ENCODE measurements around the gene DYNLRB1. TPM values are rescaled to one million over a fixed set of nuclear protein-coding genes. Genes with fewer than 3 reads are reported as not detected.

The DYNLRB1 gene
- total and polyA plus RNA-seq, 9 of the 15 experiments (the other 6 are each of a cell fraction or from before 2014, with no cell fraction given), result 48.7 to 358 (median 121) TPM

DNA sequence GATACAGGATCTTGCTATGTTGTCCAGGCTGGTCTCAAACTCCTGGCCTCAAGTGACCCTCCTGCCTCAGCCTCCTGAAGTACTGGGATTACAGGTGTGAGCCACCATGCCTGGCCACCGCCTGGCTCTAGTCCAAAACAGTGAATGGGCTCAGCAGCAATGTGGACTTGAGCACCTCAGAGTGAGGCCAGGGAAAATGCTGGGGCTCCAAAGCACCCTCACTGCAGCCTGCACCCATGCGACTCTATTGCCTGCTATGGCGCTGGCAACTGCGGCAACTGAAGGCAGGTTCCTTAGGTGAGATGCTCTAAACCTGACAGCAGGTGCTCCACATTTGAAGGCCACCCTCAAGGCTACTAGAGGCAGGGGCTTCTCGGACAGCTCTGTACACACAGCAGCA is 68.8 kb downstream of the DYNLRB1 start:
- no TSS peak for BruUV-seq (replicated peaks)
- Histone ChIP-seq H3K79me2 (ENCODE audit: control insufficient read depth, insufficient read depth, low read length) (no peaks in the 10 kb centered on the region), H3K9me3 (replicated peaks; ENCODE audit: control insufficient read depth, insufficient read depth, low read depth, low read length) (no peaks in the 10 kb centered on the region), H2AFZ (ENCODE audit: low read depth, low read length) (no peak overlapping the region), H3K4me2 (ENCODE audit: insufficient read depth, low read length) (no peak overlapping the region), H3K4me3 (no peak overlapping the region), H3K9me1 (ENCODE audit: control insufficient read depth, insufficient read depth, low read length) (no peaks in the 10 kb centered on the region), H3K36me3 (ENCODE audit: control insufficient read depth, insufficient read depth, low read length) (peaks cover 28% of the 10 kb centered on the region; the same call in 2 of the 3 replicates), H3K9ac (ENCODE audit: insufficient read depth in 1 of 2, low read depth in 2 of 2, low read length in 2 of 2) (no peak overlapping the region), H3K27ac (ENCODE audit: extremely low read depth, low read depth, low read length) (no peak overlapping the region), H4K20me1 (replicated peaks; ENCODE audit: control insufficient read depth, insufficient read depth, low read length) (no peaks in the 10 kb centered on the region; the same call in 1 of the 2 replicates), H3K27me3 (ENCODE audit: control insufficient read depth in 2 of 2, insufficient read depth in 2 of 2, low read length in 2 of 2) (no peaks in the 10 kb centered on the region), H3K4me1 (replicated peaks in 1 of 2; ENCODE audit: control insufficient read depth in 2 of 2, insufficient read depth in 2 of 2, low read length in 2 of 2) (no peaks in the 10 kb centered on the region)
- POLR2A ChIA-PET, result interaction anchor here (1.1 kb wide), 1 partner anchor 14 kb away, joined by 3 read pairs; no protein-coding TSS in a partner anchor
- WGBS (ENCODE audit: insufficient coverage, low coverage, missing lambda C conversion rate), result 97% methylated on average over 5 of the region's 5 CpGs
- DNase-seq (ENCODE audit: extremely low read depth in 1 of 4, low spot score in 3 of 4), result no peak
- FAIRE-seq, result no peak
- in situ Hi-C loops (cut with MboI), result no loop called here
- CTCF ChIA-PET (ENCODE audit: low intra/inter-chr PET ratio), result no interaction called here
- ATAC-seq, result no peak
- intact Hi-C loops (cut with micrococcal nuclease), result no loop called here
- TF ChIP-seq, protein P1, sequence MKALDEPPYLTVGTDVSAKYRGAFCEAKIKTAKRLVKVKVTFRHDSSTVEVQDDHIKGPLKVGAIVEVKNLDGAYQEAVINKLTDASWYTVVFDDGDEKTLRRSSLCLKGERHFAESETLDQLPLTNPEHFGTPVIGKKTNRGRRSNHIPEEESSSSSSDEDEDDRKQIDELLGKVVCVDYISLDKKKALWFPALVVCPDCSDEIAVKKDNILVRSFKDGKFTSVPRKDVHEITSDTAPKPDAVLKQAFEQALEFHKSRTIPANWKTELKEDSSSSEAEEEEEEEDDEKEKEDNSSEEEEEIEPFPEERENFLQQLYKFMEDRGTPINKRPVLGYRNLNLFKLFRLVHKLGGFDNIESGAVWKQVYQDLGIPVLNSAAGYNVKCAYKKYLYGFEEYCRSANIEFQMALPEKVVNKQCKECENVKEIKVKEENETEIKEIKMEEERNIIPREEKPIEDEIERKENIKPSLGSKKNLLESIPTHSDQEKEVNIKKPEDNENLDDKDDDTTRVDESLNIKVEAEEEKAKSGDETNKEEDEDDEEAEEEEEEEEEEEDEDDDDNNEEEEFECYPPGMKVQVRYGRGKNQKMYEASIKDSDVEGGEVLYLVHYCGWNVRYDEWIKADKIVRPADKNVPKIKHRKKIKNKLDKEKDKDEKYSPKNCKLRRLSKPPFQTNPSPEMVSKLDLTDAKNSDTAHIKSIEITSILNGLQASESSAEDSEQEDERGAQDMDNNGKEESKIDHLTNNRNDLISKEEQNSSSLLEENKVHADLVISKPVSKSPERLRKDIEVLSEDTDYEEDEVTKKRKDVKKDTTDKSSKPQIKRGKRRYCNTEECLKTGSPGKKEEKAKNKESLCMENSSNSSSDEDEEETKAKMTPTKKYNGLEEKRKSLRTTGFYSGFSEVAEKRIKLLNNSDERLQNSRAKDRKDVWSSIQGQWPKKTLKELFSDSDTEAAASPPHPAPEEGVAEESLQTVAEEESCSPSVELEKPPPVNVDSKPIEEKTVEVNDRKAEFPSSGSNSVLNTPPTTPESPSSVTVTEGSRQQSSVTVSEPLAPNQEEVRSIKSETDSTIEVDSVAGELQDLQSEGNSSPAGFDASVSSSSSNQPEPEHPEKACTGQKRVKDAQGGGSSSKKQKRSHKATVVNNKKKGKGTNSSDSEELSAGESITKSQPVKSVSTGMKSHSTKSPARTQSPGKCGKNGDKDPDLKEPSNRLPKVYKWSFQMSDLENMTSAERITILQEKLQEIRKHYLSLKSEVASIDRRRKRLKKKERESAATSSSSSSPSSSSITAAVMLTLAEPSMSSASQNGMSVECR (CRISPR knock-in tag; IDR thresholded peaks at IDR 0.05), result no peak
- TF ChIP-seq TEAD1 (CRISPR knock-in tag; IDR thresholded peaks at IDR 0.05) (no peak), HDGF (IDR thresholded peaks at IDR 0.05) (no peak), BACH1 (tag; IDR thresholded peaks at IDR 0.05) (no peak), ZNF146 (CRISPR knock-in tag; IDR thresholded peaks at IDR 0.05; ENCODE audit: unreplicated experiment) (no peak), KAT7 (CRISPR knock-in tag; IDR thresholded peaks at IDR 0.05; ENCODE audit: borderline replicate concordance) (no peak), ZNF717 (CRISPR knock-in tag; IDR thresholded peaks at IDR 0.05) (no peak), SOX6 (IDR thresholded peaks at IDR 0.05) (no peak), NCOA2 (IDR thresholded peaks at IDR 0.05; ENCODE audit: partially characterized antibody in 2 of 2) (no peak), HMG20A (CRISPR knock-in tag; conservative IDR thresholded peaks at IDR 0.05) (no peak), BCL6 (CRISPR knock-in tag; IDR thresholded peaks at IDR 0.05) (no peak), TFAM (CRISPR knock-in tag; conservative IDR thresholded peaks at IDR 0.05) (no peak)
- TF ChIP-seq, protein P2, sequence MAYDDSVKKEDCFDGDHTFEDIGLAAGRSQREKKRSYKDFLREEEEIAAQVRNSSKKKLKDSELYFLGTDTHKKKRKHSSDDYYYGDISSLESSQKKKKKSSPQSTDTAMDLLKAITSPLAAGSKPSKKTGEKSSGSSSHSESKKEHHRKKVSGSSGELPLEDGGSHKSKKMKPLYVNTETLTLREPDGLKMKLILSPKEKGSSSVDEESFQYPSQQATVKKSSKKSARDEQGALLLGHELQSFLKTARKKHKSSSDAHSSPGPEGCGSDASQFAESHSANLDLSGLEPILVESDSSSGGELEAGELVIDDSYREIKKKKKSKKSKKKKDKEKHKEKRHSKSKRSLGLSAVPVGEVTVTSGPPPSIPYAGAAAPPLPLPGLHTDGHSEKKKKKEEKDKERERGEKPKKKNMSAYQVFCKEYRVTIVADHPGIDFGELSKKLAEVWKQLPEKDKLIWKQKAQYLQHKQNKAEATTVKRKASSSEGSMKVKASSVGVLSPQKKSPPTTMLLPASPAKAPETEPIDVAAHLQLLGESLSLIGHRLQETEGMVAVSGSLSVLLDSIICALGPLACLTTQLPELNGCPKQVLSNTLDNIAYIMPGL (CRISPR knock-in tag; IDR thresholded peaks at IDR 0.05), result no peak
- TF ChIP-seq, protein P3, sequence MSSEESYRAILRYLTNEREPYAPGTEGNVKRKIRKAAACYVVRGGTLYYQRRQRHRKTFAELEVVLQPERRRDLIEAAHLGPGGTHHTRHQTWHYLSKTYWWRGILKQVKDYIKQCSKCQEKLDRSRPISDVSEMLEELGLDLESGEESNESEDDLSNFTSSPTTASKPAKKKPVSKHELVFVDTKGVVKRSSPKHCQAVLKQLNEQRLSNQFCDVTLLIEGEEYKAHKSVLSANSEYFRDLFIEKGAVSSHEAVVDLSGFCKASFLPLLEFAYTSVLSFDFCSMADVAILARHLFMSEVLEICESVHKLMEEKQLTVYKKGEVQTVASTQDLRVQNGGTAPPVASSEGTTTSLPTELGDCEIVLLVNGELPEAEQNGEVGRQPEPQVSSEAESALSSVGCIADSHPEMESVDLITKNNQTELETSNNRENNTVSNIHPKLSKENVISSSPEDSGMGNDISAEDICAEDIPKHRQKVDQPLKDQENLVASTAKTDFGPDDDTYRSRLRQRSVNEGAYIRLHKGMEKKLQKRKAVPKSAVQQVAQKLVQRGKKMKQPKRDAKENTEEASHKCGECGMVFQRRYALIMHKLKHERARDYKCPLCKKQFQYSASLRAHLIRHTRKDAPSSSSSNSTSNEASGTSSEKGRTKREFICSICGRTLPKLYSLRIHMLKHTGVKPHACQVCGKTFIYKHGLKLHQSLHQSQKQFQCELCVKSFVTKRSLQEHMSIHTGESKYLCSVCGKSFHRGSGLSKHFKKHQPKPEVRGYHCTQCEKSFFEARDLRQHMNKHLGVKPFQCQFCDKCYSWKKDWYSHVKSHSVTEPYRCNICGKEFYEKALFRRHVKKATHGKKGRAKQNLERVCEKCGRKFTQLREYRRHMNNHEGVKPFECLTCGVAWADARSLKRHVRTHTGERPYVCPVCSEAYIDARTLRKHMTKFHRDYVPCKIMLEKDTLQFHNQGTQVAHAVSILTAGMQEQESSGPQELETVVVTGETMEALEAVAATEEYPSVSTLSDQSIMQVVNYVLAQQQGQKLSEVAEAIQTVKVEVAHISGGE (CRISPR knock-in tag; IDR thresholded peaks at IDR 0.05), result no peak

All from K562 (cell line).